Measurements from ENCODE around the gene PTPRE. TPM values are rescaled to one million over a fixed set of nuclear protein-coding genes. Genes with fewer than 3 reads are reported as not detected.

Gene PTPRE
- total RNA-seq, 6 experiments from 2014 or later, result 2.3 to 9.2 (median 2.7) TPM

DNA sequence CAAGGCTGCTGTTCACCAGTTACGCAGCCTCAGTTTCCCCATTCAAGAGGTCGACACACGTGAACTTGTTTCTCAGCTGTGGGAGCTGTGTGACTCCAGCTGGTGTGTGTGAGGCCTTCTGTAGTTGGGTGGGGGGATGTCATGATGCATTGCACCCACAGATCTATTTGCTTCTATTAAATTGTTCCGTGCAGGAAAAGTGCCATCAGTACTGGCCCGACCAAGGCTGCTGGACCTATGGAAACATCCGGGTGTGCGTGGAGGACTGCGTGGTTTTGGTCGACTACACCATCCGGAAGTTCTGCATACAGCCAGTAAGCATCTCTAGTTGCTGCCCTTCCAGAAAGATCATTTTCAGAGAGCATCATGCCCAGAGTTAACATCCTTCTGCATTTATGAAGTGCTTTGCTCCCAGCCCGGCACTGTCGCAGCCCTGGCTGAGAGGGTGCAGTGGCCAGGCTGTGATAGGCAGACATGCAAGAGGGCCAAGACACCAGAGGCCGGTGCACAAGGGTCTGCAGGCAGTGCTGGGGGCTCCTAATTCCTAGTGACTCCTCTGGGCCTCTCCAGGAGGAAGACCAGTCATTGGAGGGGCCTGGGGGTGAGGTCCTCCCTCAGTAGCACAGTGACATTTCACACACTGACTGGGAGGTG lies 159.1 kb downstream of the PTPRE start:
- DNase-seq, result peak in 1 of 3 donors; percentile 31
- intact Hi-C loops (cut with DNase I), result no loop called here
- no peak overlapping the region for H3K27ac ChIP-seq
- no peaks in the 10 kb centered on the region for H3K4me1 ChIP-seq
- H3K9me3 ChIP-seq, result no peaks in the 10 kb centered on the region
- TF ChIP-seq, protein P1, sequence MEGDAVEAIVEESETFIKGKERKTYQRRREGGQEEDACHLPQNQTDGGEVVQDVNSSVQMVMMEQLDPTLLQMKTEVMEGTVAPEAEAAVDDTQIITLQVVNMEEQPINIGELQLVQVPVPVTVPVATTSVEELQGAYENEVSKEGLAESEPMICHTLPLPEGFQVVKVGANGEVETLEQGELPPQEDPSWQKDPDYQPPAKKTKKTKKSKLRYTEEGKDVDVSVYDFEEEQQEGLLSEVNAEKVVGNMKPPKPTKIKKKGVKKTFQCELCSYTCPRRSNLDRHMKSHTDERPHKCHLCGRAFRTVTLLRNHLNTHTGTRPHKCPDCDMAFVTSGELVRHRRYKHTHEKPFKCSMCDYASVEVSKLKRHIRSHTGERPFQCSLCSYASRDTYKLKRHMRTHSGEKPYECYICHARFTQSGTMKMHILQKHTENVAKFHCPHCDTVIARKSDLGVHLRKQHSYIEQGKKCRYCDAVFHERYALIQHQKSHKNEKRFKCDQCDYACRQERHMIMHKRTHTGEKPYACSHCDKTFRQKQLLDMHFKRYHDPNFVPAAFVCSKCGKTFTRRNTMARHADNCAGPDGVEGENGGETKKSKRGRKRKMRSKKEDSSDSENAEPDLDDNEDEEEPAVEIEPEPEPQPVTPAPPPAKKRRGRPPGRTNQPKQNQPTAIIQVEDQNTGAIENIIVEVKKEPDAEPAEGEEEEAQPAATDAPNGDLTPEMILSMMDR (IDR thresholded peaks at IDR 0.05), result no peak
- no peak for TF ChIP-seq POLR2A (IDR thresholded peaks at IDR 0.05)
- 59% methylated on average over 3 of the region's 13 CpGs for WGBS (ENCODE audit: insufficient coverage, low coverage, low lambda C conversion rate, missing lambda C conversion rate)
- no peak for ATAC-seq
- peaks cover 0 to 2% (median 0%) of the 10 kb centered on the region in 4 donors for H3K36me3 ChIP-seq
- H3K4me3 ChIP-seq, result no peak overlapping the region
- no peaks in the 10 kb centered on the region for H3K27me3 ChIP-seq

- H3K36me3 ChIP-seq, result peaks cover 0 to 2% (median 0%) of the 10 kb centered on the region in 4 donors
- no peak overlapping the region for H3K27ac ChIP-seq
- intact Hi-C loops (cut with DNase I), result no loop called here
- no peaks in the 10 kb centered on the region for H3K4me1 ChIP-seq
- H3K9me3 ChIP-seq, result no peaks in the 10 kb centered on the region
- no peaks in the 10 kb centered on the region for H3K27me3 ChIP-seq
- TF ChIP-seq, protein P1 (IDR thresholded peaks at IDR 0.05), result no peak
- no peak for TF ChIP-seq POLR2A (IDR thresholded peaks at IDR 0.05)
- DNase-seq (peak in 1 of 3 donors; percentile 31), ATAC-seq (no peak)
- no peak overlapping the region for H3K4me3 ChIP-seq
- 79% methylated on average over 11 of the region's 13 CpGs for WGBS (ENCODE audit: insufficient coverage, low coverage, low lambda C conversion rate, missing lambda C conversion rate)
These were observed 160.0 kb downstream of the PTPRE start for GRCh38 chr10:128066870-128067382.

- intact Hi-C loops (cut with DNase I), result no loop called here
- peaks cover 0 to 2% (median 0%) of the 10 kb centered on the region in 4 donors for H3K36me3 ChIP-seq
- WGBS (ENCODE audit: insufficient coverage, low coverage, low lambda C conversion rate, missing lambda C conversion rate), result 63% methylated on average over 1 of the region's 25 CpGs
- DNase-seq, result peak in 1 of 3 donors; percentile 40
- no peaks in the 10 kb centered on the region for H3K9me3 ChIP-seq
- no peak overlapping the region for H3K27ac ChIP-seq
- H3K4me1 ChIP-seq, result no peaks in the 10 kb centered on the region
- TF ChIP-seq, protein P1 (IDR thresholded peaks at IDR 0.05), result no peak
- no peak for TF ChIP-seq POLR2A (IDR thresholded peaks at IDR 0.05)
- ATAC-seq, result no peak
- no peaks in the 10 kb centered on the region for H3K27me3 ChIP-seq
- H3K4me3 ChIP-seq, result no peak overlapping the region
These were observed 160.9 kb downstream of the PTPRE start for GRCh38 chr10:128067691-128068397.

DNA sequence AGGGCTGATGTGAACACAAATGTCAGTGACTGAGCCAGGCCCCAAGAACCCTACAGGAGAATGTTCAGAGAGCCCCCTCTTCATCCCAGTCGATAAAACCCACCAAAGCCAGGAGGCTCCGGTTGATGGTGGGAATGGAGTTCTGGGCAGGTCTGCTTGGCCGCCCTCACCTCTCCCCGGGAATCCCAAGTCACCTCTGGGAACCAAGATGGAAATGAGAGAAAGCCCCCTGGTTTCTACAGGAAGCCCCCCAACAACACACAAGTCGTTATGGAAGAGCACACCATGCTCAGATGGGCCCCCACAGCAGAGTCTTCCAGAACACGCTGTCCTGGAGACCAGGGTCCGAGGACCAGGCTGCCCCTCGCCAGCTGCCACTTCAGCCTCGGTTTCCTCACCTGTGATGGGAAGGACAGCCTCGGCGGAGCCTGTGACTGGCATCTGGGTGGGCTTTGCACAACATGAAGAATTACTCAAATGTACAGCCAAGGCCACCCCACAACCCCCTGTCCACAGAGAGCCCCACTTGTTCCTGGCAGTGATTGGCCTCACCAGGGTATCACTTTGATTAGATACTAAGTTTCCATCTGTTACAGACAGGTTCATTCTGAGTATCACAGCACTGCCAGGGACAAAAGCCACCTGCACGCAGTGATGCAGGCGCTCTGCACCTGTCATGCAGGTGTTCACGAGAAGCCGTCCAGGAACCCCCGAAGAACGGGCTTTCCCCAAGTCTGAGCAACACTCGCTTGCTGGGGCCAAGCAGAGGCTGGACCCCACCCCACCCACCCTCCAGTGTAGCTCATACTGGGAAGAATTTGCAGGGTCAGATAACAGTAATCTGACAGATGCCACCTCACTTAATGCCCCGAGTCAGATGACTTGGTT lies 161.7 kb downstream of the PTPRE start:
- TF ChIP-seq, protein P1 (IDR thresholded peaks at IDR 0.05), result no peak
- no peak for TF ChIP-seq POLR2A (IDR thresholded peaks at IDR 0.05)
- ATAC-seq (no peak), DNase-seq (peak in 1 of 3 donors; percentile 39)
- H3K27me3 ChIP-seq, result no peaks in the 10 kb centered on the region
- no peaks in the 10 kb centered on the region for H3K4me1 ChIP-seq
- no peak overlapping the region for H3K4me3 ChIP-seq
- WGBS (ENCODE audit: insufficient coverage, low coverage, low lambda C conversion rate, missing lambda C conversion rate), result 59% methylated on average over 6 of the region's 19 CpGs
- no peaks in the 10 kb centered on the region for H3K9me3 ChIP-seq
- no peak overlapping the region for H3K27ac ChIP-seq
- intact Hi-C loops (cut with DNase I), result no loop called here
- peaks cover 0 to 2% (median 0%) of the 10 kb centered on the region in 4 donors for H3K36me3 ChIP-seq

Measured in right lobe of liver (tissue), 6 donors.